NCI-H2107 treated with DMSO at 0.1 percent for 48 hours (cell line): ENCODE results near the gene SMYD3.
"Not testable (repeated sequence)": the region's sequence is repeated elsewhere in the genome, so short reads cannot be mapped to it uniquely, and the experiment has no call there.

Source experiments
- DNase-seq: peaks from one replicate; lab custom pipeline; 2025; ENCODE audit not compliant: unreplicated experiment; lab: John Stamatoyannopoulos, UW

The SMYD3 gene

GRCh38 chr1:246037832-246038231 is 469.2 kb downstream of the SMYD3 start:
- DNase-seq, result no peak

GRCh38 chr1:246036175-246036574 is 470.9 kb downstream of the SMYD3 start:
- DNase-seq, result no peak

GRCh38 chr1:246035060-246035541 is 472.0 kb downstream of the SMYD3 start:
- no peak for DNase-seq

- no peak for DNase-seq
Observed at GRCh38 chr1:246034630-246035029, 472.4 kb downstream of the SMYD3 start.

- DNase-seq, result no peak
Observed at GRCh38 chr1:246032984-246033383, 474.1 kb downstream of the SMYD3 start.

GRCh38 chr1:246032031-246032551 is 475.0 kb downstream of the SMYD3 start:
- no peak for DNase-seq

- no peak for DNase-seq
Observed at GRCh38 chr1:246029616-246030015, 477.5 kb downstream of the SMYD3 start.

- not testable (repeated sequence) for DNase-seq
Observed at GRCh38 chr1:246024118-246024517, 483.0 kb downstream of the SMYD3 start.

GRCh38 chr1:246020211-246020954 is 486.7 kb downstream of the SMYD3 start:
- DNase-seq, result no peak

GRCh38 chr1:246018146-246018545 is 488.9 kb downstream of the SMYD3 start:
- no peak for DNase-seq

- DNase-seq, result peak; percentile 80
Observed at GRCh38 chr1:246012341-246012740, 494.7 kb downstream of the SMYD3 start.

GRCh38 chr1:246010386-246010785 is 496.7 kb downstream of the SMYD3 start:
- no peak for DNase-seq

GRCh38 chr1:246008363-246008831 is 498.7 kb downstream of the SMYD3 start:
- DNase-seq, result no peak

GRCh38 chr1:246005067-246005466 is 502.0 kb downstream of the SMYD3 start:
- DNase-seq, result no peak

- DNase-seq, result peak; percentile 18
Observed at GRCh38 chr1:246004301-246004700, 502.8 kb downstream of the SMYD3 start.

- no peak for DNase-seq
Observed at GRCh38 chr1:246003442-246003730, 503.7 kb downstream of the SMYD3 start.

- DNase-seq, result peak; percentile 69
Observed at GRCh38 chr1:246002725-246003441, 504.2 kb downstream of the SMYD3 start.

GRCh38 chr1:246001837-246002230 is 505.2 kb downstream of the SMYD3 start:
- no peak for DNase-seq

GRCh38 chr1:246001142-246001836 is 505.8 kb downstream of the SMYD3 start:
- no peak for DNase-seq

- no peak for DNase-seq
Observed at GRCh38 chr1:246000638-246001015, 506.5 kb downstream of the SMYD3 start.
